Measurements from ENCODE around the gene SELENON.

Gene SELENON

GRCh38 chr1:25862785-25863485 lies 62.9 kb downstream of the SELENON start:
- H4K12ac ChIP-seq (ENCODE audit: low read depth, low read length) = no peak overlapping the region
- H3K4me2 ChIP-seq (ENCODE audit: low read length) = no peak overlapping the region
- no peak for DNase-seq
- no peak overlapping the region for H2BK5ac ChIP-seq (ENCODE audit: low read depth, low read length, poor library complexity)
- no peak overlapping the region for H3K4me3 ChIP-seq (ENCODE audit: low read depth, low read length)
- peaks cover 6% of the 10 kb centered on the region for H3K79me2 ChIP-seq (ENCODE audit: control insufficient read depth, insufficient read depth, low read length, poor library complexity)
- no peak overlapping the region for H2BK120ac ChIP-seq (ENCODE audit: insufficient read depth, low read length, poor library complexity)
- no peak overlapping the region for H4K8ac ChIP-seq (ENCODE audit: low read depth, low read length)
- H3K4me1 ChIP-seq (ENCODE audit: control insufficient read depth in 1 of 2, insufficient read depth in 2 of 2, low read length in 2 of 2) = peaks cover 3 to 5% of the 10 kb centered on the region in 2 experiments
- H2BK12ac ChIP-seq (ENCODE audit: low read length) = no peak overlapping the region
- H3K79me1 ChIP-seq (ENCODE audit: low read length) = peaks cover 11% of the 10 kb centered on the region
- no peak overlapping the region for H2AFZ ChIP-seq (ENCODE audit: insufficient read depth, low read length, poor library complexity)
- H3K36me3 ChIP-seq (ENCODE audit: control insufficient read depth in 1 of 2, insufficient read depth in 2 of 2, low read length in 2 of 2) = peaks cover 15 to 24% of the 10 kb centered on the region in 2 experiments
- peaks cover 1% of the 10 kb centered on the region for H3K9me3 ChIP-seq (ENCODE audit: insufficient read depth, low read depth, low read length)
- no peak overlapping the region for H3K9ac ChIP-seq (ENCODE audit: low read length)
- H4K91ac ChIP-seq (ENCODE audit: low read depth, low read length) = no peak overlapping the region
- no peak overlapping the region for H3K18ac ChIP-seq (ENCODE audit: low read length)
- H3K23ac ChIP-seq (ENCODE audit: low read length) = no peak overlapping the region
- no peak overlapping the region for H3K14ac ChIP-seq (ENCODE audit: low read length)
- no CpG with 5 or more reads among the region's 20 CpGs for WGBS (ENCODE audit: extremely low coverage, insufficient coverage, insufficient read length)
- H3K4ac ChIP-seq (ENCODE audit: low read depth, low read length) = no peak overlapping the region
- no peak overlapping the region for H3K27ac ChIP-seq (ENCODE audit: low read depth, low read length)
- H3K27me3 ChIP-seq (ENCODE audit: insufficient read depth, low read length) = no peaks in the 10 kb centered on the region
- H2AK5ac ChIP-seq (ENCODE audit: low read length) = no peak overlapping the region

GRCh38 chr1:25863486-25864262 lies 63.7 kb downstream of the SELENON start:
- no peaks in the 10 kb centered on the region for H3K27me3 ChIP-seq (ENCODE audit: insufficient read depth, low read length)
- H3K4me1 ChIP-seq (ENCODE audit: control insufficient read depth in 1 of 2, insufficient read depth in 2 of 2, low read length in 2 of 2) = peaks cover 3 to 6% of the 10 kb centered on the region in 2 experiments
- no peak overlapping the region for H3K27ac ChIP-seq (ENCODE audit: low read depth, low read length)
- no peak overlapping the region for H3K4me2 ChIP-seq (ENCODE audit: low read length)
- no peak overlapping the region for H4K8ac ChIP-seq (ENCODE audit: low read depth, low read length)
- no peak overlapping the region for H3K14ac ChIP-seq (ENCODE audit: low read length)
- H4K91ac ChIP-seq (ENCODE audit: low read depth, low read length) = no peak overlapping the region
- H2AK5ac ChIP-seq (ENCODE audit: low read length) = no peak overlapping the region
- H3K36me3 ChIP-seq (ENCODE audit: control insufficient read depth in 1 of 2, insufficient read depth in 2 of 2, low read length in 2 of 2) = peaks cover 15 to 24% of the 10 kb centered on the region in 2 experiments
- no peak overlapping the region for H4K12ac ChIP-seq (ENCODE audit: low read depth, low read length)
- no peak overlapping the region for H2AFZ ChIP-seq (ENCODE audit: insufficient read depth, low read length, poor library complexity)
- no peak overlapping the region for H2BK12ac ChIP-seq (ENCODE audit: low read length)
- peaks cover 10% of the 10 kb centered on the region for H3K79me1 ChIP-seq (ENCODE audit: low read length)
- peaks cover 1% of the 10 kb centered on the region for H3K9me3 ChIP-seq (ENCODE audit: insufficient read depth, low read depth, low read length)
- peaks cover 5% of the 10 kb centered on the region for H3K79me2 ChIP-seq (ENCODE audit: control insufficient read depth, insufficient read depth, low read length, poor library complexity)
- DNase-seq = no peak
- no peak overlapping the region for H3K18ac ChIP-seq (ENCODE audit: low read length)
- no peak overlapping the region for H3K23ac ChIP-seq (ENCODE audit: low read length)
- H3K4me3 ChIP-seq (ENCODE audit: low read depth, low read length) = no peak overlapping the region
- H3K9ac ChIP-seq (ENCODE audit: low read length) = no peak overlapping the region
- H3K4ac ChIP-seq (ENCODE audit: low read depth, low read length) = no peak overlapping the region
- no peak overlapping the region for H2BK5ac ChIP-seq (ENCODE audit: low read depth, low read length, poor library complexity)
- H2BK120ac ChIP-seq (ENCODE audit: insufficient read depth, low read length, poor library complexity) = no peak overlapping the region
- no CpG with 5 or more reads among the region's 25 CpGs for WGBS (ENCODE audit: extremely low coverage, insufficient coverage, insufficient read length)

- no peak overlapping the region for H4K8ac ChIP-seq (ENCODE audit: low read depth, low read length)
- H3K79me1 ChIP-seq (ENCODE audit: low read length) = peaks cover 4% of the 10 kb centered on the region
- no peak overlapping the region for H2AFZ ChIP-seq (ENCODE audit: insufficient read depth, low read length, poor library complexity)
- H3K4me2 ChIP-seq (ENCODE audit: low read length) = no peak overlapping the region
- no peak overlapping the region for H3K23ac ChIP-seq (ENCODE audit: low read length)
- DNase-seq = no peak
- no peak overlapping the region for H3K4me3 ChIP-seq (ENCODE audit: low read depth, low read length)
- H2BK5ac ChIP-seq (ENCODE audit: low read depth, low read length, poor library complexity) = no peak overlapping the region
- H3K18ac ChIP-seq (ENCODE audit: low read length) = no peak overlapping the region
- no peak overlapping the region for H3K14ac ChIP-seq (ENCODE audit: low read length)
- no peak overlapping the region for H2BK12ac ChIP-seq (ENCODE audit: low read length)
- H3K36me3 ChIP-seq (ENCODE audit: control insufficient read depth in 1 of 2, insufficient read depth in 2 of 2, low read length in 2 of 2) = peaks cover 16 to 27% of the 10 kb centered on the region in 2 experiments
- H3K27ac ChIP-seq (ENCODE audit: low read depth, low read length) = no peak overlapping the region
- no peak overlapping the region for H4K91ac ChIP-seq (ENCODE audit: low read depth, low read length)
- no peak overlapping the region for H2AK5ac ChIP-seq (ENCODE audit: low read length)
- no peak overlapping the region for H3K4ac ChIP-seq (ENCODE audit: low read depth, low read length)
- H2BK120ac ChIP-seq (ENCODE audit: insufficient read depth, low read length, poor library complexity) = no peak overlapping the region
- H4K12ac ChIP-seq (ENCODE audit: low read depth, low read length) = no peak overlapping the region
- peaks cover 1% of the 10 kb centered on the region for H3K9me3 ChIP-seq (ENCODE audit: insufficient read depth, low read depth, low read length)
- H3K27me3 ChIP-seq (ENCODE audit: insufficient read depth, low read length) = no peaks in the 10 kb centered on the region
- WGBS (ENCODE audit: extremely low coverage, insufficient coverage, insufficient read length) = no CpG with 5 or more reads among the region's 3 CpGs
- no peaks in the 10 kb centered on the region for H3K79me2 ChIP-seq (ENCODE audit: control insufficient read depth, insufficient read depth, low read length, poor library complexity)
- no peak overlapping the region for H3K9ac ChIP-seq (ENCODE audit: low read length)
- H3K4me1 ChIP-seq (ENCODE audit: control insufficient read depth in 1 of 2, insufficient read depth in 2 of 2, low read length in 2 of 2) = peaks cover 3 to 6% of the 10 kb centered on the region in 2 experiments
Measured at GRCh38 chr1:25864434-25864833, 64.4 kb downstream of the SELENON start.

- Histone ChIP-seq H3K14ac (ENCODE audit: low read length) (no peak overlapping the region), H3K79me1 (ENCODE audit: low read length) (no peaks in the 10 kb centered on the region), H2BK5ac (ENCODE audit: low read depth, low read length, poor library complexity) (no peak overlapping the region), H3K36me3 (ENCODE audit: control insufficient read depth in 1 of 2, insufficient read depth in 2 of 2, low read length in 2 of 2) (peaks cover 24 to 37% of the 10 kb centered on the region in 2 experiments), H4K91ac (ENCODE audit: low read depth, low read length) (no peak overlapping the region), H3K9me3 (ENCODE audit: insufficient read depth, low read depth, low read length) (peaks cover 1% of the 10 kb centered on the region), H4K12ac (ENCODE audit: low read depth, low read length) (no peak overlapping the region), H2AK5ac (ENCODE audit: low read length) (no peak overlapping the region), H3K18ac (ENCODE audit: low read length) (no peak overlapping the region), H3K4me3 (ENCODE audit: low read depth, low read length) (no peak overlapping the region), H3K4me1 (ENCODE audit: control insufficient read depth in 1 of 2, insufficient read depth in 2 of 2, low read length in 2 of 2) (peaks cover 3 to 5% of the 10 kb centered on the region in 2 experiments), H3K4me2 (ENCODE audit: low read length) (no peak overlapping the region), H2BK120ac (ENCODE audit: insufficient read depth, low read length, poor library complexity) (no peak overlapping the region), H2BK12ac (ENCODE audit: low read length) (no peak overlapping the region), H2AFZ (ENCODE audit: insufficient read depth, low read length, poor library complexity) (no peak overlapping the region), H3K79me2 (ENCODE audit: control insufficient read depth, insufficient read depth, low read length, poor library complexity) (no peaks in the 10 kb centered on the region), H3K4ac (ENCODE audit: low read depth, low read length) (no peak overlapping the region), H4K8ac (ENCODE audit: low read depth, low read length) (no peak overlapping the region), H3K27ac (ENCODE audit: low read depth, low read length) (no peak overlapping the region), H3K27me3 (ENCODE audit: insufficient read depth, low read length) (no peaks in the 10 kb centered on the region), H3K23ac (ENCODE audit: low read length) (no peak overlapping the region), H3K9ac (ENCODE audit: low read length) (no peak overlapping the region)
- no CpG with 5 or more reads among the region's 1 CpG for WGBS (ENCODE audit: extremely low coverage, insufficient coverage, insufficient read length)
- DNase-seq = no peak
Measured at GRCh38 chr1:25866288-25866687, 66.3 kb downstream of the SELENON start.

Data from trophoblast cell (in vitro differentiated cells and primary cell).